SU-DHL-6 (cell line): ENCODE results near the gene LGALS4.

ENCODE experiments used
- H2AFZ ChIP-seq: fragments of 200-600 bp; sonication (generic); 2 replicates; pipeline ENCODE4 v1.6.1; 2014; ENCODE audit warnings: low read depth, mild to moderate bottlenecking, moderate library complexity, mixed read lengths, antibody characterized with exemption, low read length; ENCODE audit not compliant: severe bottlenecking
- H3F3A ChIP-seq: fragments of 200-600 bp; shearing (Covaris generic); 2 replicates; pipeline ENCODE4 v1.6.0; 2016; ENCODE audit warnings: antibody characterized with exemption, mild to moderate bottlenecking; ENCODE audit not compliant: insufficient read depth
- H3K27ac ChIP-seq: fragments of 200-600 bp; sonication (generic); 2 replicates; pipeline ENCODE4 v1.5.1; 2016; ENCODE audit warnings: low read depth, mild to moderate bottlenecking, low read length, moderate library complexity, mixed read lengths
- H3K27me3 ChIP-seq: fragments of 200-600 bp; sonication (generic), shearing (Covaris generic); 2 replicates; pipeline ENCODE4 v1.6.0; 2014; ENCODE audit warnings: mild to moderate bottlenecking, low read length
- H3K36me3 ChIP-seq: fragments of 200-600 bp; sonication (generic); 2 replicates; pipeline ENCODE4 v1.6.1; 2014; ENCODE audit warnings: mild to moderate bottlenecking, low read length, mixed read lengths
- H3K4me2 ChIP-seq: fragments of 300-600, 200-600 bp; shearing (Covaris generic), sonication (generic); 2 replicates; pipeline ENCODE4 v1.6.0; 2014; ENCODE audit warnings: low read length, low read depth, mild to moderate bottlenecking; ENCODE audit not compliant: poor library complexity, severe bottlenecking
- H3K4me3 ChIP-seq: fragments of 200-600 bp; sonication (generic); 2 replicates; pipeline ENCODE4 v1.5.1; 2014; ENCODE audit warnings: antibody characterized with exemption, low read length, mild to moderate bottlenecking, mixed read lengths; ENCODE audit not compliant: insufficient read depth, poor library complexity, severe bottlenecking
- H3K79me2 ChIP-seq: fragments of 200-600 bp; sonication (generic); 2 replicates; pipeline ENCODE4 v1.6.1; 2014; ENCODE audit warnings: mild to moderate bottlenecking, low read length, moderate library complexity; ENCODE audit not compliant: insufficient read depth
- H3K9ac ChIP-seq: fragments of 200-600 bp; sonication (generic); 2 replicates; pipeline ENCODE4 v1.7.0; 2014; ENCODE audit warnings: mild to moderate bottlenecking, low read length
- H3K9me2 ChIP-seq: fragments of 200-600 bp; sonication (generic); replicated peaks from 2 replicates; pipeline ENCODE4 v1.6.1; 2014; ENCODE audit warnings: low read length; ENCODE audit not compliant: insufficient read depth
- H3K9me3 ChIP-seq: fragments of 200-600 bp; sonication (generic); 2 replicates; pipeline ENCODE4 v1.6.1; 2014; ENCODE audit warnings: low read length, mixed read lengths; ENCODE audit not compliant: insufficient read depth
- H4K20me1 ChIP-seq: fragments of 200-600 bp; sonication (generic); 2 replicates; pipeline ENCODE4 v1.6.1; 2014; ENCODE audit warnings: low read depth, mild to moderate bottlenecking, antibody characterized with exemption, low read length, moderate library complexity, mixed read lengths
- CTCF ChIP-seq: fragments of 200-600 bp; sonication (generic); IDR thresholded peaks from one replicate; pipeline ENCODE4 v1.5.1; 2017; ENCODE audit warnings: antibody characterized with exemption, mild to moderate bottlenecking, low read length, moderate library complexity; ENCODE audit not compliant: insufficient read depth, poor library complexity, severe bottlenecking
- EZH2phosphoT487 ChIP-seq: fragments of 200-600 bp; sonication (generic), shearing (Covaris generic); conservative IDR thresholded peaks from 2 replicates; pipeline ENCODE4 v1.6.1; 2018; ENCODE audit warnings: mild to moderate bottlenecking, antibody characterized with exemption, low read length, moderate library complexity, mixed read lengths

Gene LGALS4

GRCh38 chr19:38836159-38836982 is 23.6 kb upstream of the LGALS4 start:
- Histone ChIP-seq H3K9me2 (no peaks in the 10 kb centered on the region), H3K27ac (no peak overlapping the region), H3K4me2 (no peak overlapping the region), H3K4me3 (no peak overlapping the region), H3K79me2 (peaks cover 7% of the 10 kb centered on the region), H2AFZ (no peak overlapping the region), H4K20me1 (peaks cover 11% of the 10 kb centered on the region), H3F3A (peaks cover 66% of the 10 kb centered on the region), H3K27me3 (no peaks in the 10 kb centered on the region), H3K9me3 (no peaks in the 10 kb centered on the region), H3K36me3 (peaks cover 22% of the 10 kb centered on the region), H3K9ac (no peak overlapping the region)
- no peak for TF ChIP-seq CTCF
- TF ChIP-seq EZH2phosphoT487, result no peak

- Histone ChIP-seq H3K36me3 (peaks cover 13% of the 10 kb centered on the region; the same call in 1 of the 2 replicates), H3K27me3 (no peaks in the 10 kb centered on the region), H3K79me2 (peaks cover 11% of the 10 kb centered on the region; the same call in 1 of the 2 replicates), H3K9me3 (no peaks in the 10 kb centered on the region), H3K9me2 (no peaks in the 10 kb centered on the region), H3K9ac (no peak overlapping the region), H2AFZ (no peak overlapping the region), H3F3A (peaks cover 58% of the 10 kb centered on the region), H3K4me3 (no peak overlapping the region), H4K20me1 (peaks cover 4% of the 10 kb centered on the region; the same call in 1 of the 2 replicates), H3K4me2 (no peak overlapping the region), H3K27ac (no peak overlapping the region; the same call in 1 of the 2 replicates)
- TF ChIP-seq EZH2phosphoT487, result no peak
- no peak for TF ChIP-seq CTCF
Measured at GRCh38 chr19:38834590-38834989, 21.8 kb upstream of the LGALS4 start.

GRCh38 chr19:38834104-38834490 is 21.4 kb upstream of the LGALS4 start:
- Histone ChIP-seq H3K36me3 (peaks cover 8% of the 10 kb centered on the region; the same call in 1 of the 2 replicates), H3K9me2 (no peaks in the 10 kb centered on the region), H3K27ac (peak overlapping the region; percentile 38), H3K4me3 (no peak overlapping the region), H3K9me3 (no peaks in the 10 kb centered on the region), H4K20me1 (no peaks in the 10 kb centered on the region; the same call in 1 of the 2 replicates), H3K4me2 (no peak overlapping the region), H3K9ac (no peak overlapping the region), H3K79me2 (peaks cover 11% of the 10 kb centered on the region; the same call in 1 of the 2 replicates), H3K27me3 (no peaks in the 10 kb centered on the region), H2AFZ (no peak overlapping the region), H3F3A (peaks cover 53% of the 10 kb centered on the region)
- TF ChIP-seq EZH2phosphoT487, result no peak
- no peak for TF ChIP-seq CTCF
